HFF-Myc (cell line): ENCODE measurements around the gene PSMD10.
A peak's percentile ranks its signal among the peaks of the same experiment; 100 is the strongest.

Source experiments
- DNase-seq: peaks from one replicate; pipeline ENCODE4 v3.0.0-alpha.2; 2011; ENCODE audit warnings: low read depth; ENCODE audit errors: extremely low read depth
- H3K4me3 ChIP-seq: replicated peaks from 2 replicates; pipeline ENCODE4 v1.5.1; 2011; ENCODE audit warnings: low read depth, mild to moderate bottlenecking, control low read depth, low read length
- TF ChIP-seq, protein P1 (sequence below): IDR thresholded peaks from 2 replicates; pipeline ENCODE4 v1.5.1; 2012; ENCODE audit warnings: mild to moderate bottlenecking, low read depth, low read length, control low read depth; ENCODE audit errors: missing control alignments

The PSMD10 gene

DNA sequence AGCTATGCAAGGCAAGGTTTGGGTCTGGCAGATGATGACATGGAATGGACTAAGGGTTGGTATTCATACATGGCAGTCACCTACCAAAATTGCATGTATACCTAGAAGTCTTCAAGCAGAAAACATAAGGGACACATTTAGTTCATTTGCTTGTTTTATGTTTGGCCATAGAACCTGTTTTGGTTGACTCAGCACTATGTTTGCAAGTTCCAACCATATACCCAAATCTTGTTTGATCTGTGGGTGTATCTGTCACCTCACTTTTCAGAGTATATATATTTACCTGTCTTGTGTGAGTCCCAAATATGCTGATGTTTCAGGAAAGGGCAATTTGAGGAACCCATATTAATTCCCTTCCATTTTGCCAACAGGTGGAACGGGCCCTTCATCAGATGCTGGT lies 39.5 kb upstream of the PSMD10 start:
- TF ChIP-seq, protein P1, sequence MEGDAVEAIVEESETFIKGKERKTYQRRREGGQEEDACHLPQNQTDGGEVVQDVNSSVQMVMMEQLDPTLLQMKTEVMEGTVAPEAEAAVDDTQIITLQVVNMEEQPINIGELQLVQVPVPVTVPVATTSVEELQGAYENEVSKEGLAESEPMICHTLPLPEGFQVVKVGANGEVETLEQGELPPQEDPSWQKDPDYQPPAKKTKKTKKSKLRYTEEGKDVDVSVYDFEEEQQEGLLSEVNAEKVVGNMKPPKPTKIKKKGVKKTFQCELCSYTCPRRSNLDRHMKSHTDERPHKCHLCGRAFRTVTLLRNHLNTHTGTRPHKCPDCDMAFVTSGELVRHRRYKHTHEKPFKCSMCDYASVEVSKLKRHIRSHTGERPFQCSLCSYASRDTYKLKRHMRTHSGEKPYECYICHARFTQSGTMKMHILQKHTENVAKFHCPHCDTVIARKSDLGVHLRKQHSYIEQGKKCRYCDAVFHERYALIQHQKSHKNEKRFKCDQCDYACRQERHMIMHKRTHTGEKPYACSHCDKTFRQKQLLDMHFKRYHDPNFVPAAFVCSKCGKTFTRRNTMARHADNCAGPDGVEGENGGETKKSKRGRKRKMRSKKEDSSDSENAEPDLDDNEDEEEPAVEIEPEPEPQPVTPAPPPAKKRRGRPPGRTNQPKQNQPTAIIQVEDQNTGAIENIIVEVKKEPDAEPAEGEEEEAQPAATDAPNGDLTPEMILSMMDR: no peak
- H3K4me3 ChIP-seq: no peak overlapping the region
- no peak for DNase-seq

DNA sequence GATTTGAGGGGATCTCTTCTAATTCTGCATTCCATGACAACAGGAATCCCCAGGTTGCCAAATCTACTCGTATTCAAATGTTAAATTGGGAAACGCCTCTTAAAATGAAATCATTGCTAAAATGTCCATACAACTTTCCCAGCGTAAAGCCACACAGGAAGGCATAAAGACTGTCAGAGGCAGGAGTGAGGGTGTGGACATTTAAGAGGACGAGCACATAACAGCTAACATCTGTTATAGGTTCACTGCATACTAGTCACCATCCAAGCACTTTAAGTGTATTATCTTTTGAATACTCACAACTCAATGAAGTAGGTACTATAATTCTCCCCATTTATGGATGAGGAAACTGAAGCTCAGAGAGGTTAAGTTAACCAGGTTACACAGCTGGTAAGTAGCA lies 35.8 kb upstream of the PSMD10 start:
- no peak overlapping the region for H3K4me3 ChIP-seq
- TF ChIP-seq, protein P1: no peak
- no peak for DNase-seq

DNA sequence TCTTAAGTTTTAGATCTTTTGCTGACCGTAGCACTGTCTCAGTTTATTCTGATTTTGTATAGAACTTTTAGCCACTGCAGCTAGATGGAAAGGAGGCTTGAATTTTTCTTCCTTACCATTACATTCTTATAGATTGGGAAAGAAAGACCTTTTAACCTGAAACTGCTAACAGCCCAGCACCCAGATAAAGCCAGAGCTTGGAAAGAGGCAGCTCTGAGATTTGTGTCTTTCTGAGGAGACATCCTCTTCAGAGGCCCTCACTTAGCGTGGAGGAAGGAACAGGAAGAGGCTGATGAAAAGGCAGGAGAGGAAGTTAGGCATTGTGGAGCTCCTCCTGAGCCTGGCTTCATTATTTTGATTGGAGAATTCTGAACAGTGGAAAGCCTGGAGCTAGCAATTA lies 35.3 kb upstream of the PSMD10 start:
- no peak overlapping the region for H3K4me3 ChIP-seq
- TF ChIP-seq, protein P1: no peak
- no peak for DNase-seq

DNA sequence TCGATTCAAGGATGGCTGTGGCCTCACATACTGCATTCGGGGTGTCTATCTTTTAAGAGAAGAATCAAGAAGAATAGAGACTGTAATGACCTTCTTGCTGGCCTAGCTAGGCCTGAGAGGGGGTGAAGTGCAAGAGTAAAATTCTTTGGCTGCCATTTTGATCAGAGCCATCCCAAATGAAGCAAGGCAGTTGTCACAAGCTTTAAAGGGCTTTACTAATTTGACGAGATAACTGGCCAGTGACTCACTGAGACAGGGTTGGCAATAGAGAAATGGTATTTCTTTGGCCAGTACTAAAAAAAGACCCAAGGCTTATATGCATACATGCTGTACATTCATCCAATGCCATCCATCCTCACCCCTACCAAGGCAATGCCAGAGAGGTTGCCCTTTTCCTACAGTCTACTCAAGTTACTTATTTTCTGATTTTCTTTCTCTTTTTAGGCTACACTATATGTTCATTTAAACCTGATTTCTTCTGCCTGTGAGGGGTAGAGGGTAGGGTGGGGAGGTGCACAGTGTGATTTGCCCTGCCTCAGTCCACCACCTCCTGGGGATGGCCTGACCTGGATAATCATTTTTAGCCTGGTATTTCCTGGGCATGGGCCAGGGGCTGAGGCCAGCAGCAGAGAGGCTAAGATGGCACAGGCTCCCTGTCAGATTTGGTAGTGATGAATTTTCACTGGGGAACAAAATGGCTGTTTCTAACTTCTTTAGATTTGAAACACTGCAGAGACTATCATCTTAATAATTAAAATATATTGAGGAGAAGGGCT lies 32.4 kb upstream of the PSMD10 start:
- no peak for DNase-seq
- H3K4me3 ChIP-seq: no peak overlapping the region
- TF ChIP-seq, protein P1: no peak

DNA sequence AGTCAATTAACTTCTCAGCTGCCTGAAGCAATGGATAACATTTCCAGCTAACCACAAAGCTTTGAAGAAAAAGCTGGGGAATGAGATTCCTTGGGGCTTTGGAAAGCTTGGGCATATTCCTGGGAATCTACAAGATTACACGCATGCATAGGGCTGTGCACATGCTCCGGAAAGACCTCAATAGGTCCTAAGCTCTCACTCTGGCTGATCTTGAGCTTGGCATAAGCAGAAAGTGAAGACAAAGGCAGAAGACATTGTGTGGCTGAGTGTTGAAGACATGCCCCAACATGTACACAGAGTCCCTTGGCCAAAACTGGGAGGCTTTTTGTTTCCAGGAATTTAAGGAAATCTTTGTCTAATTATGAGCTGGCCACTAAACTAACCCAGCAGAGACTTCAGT lies 31.4 kb upstream of the PSMD10 start:
- TF ChIP-seq, protein P1: no peak
- H3K4me3 ChIP-seq: no peak overlapping the region
- DNase-seq: peak; percentile 29

DNA sequence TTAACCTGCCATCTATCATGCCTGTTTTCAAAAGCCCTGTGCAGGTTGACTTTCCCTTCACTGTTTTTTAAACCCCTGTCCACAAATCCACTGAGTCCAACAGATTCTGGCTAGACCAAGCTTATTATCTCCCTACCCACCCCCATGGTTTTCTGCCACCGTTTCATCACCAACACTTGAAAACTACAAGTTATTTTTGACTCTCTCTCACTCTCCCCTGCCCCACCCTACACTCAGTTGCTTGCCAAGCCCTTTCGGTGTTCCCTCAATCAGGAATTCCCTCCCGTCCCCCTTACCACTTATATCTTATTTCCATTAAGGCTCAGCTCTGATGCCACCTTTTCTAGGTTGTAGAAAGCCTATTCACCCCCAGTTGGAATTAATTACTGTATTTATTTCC lies 29.9 kb upstream of the PSMD10 start:
- no peak for DNase-seq
- TF ChIP-seq, protein P1: no peak
- H3K4me3 ChIP-seq: no peak overlapping the region

DNA sequence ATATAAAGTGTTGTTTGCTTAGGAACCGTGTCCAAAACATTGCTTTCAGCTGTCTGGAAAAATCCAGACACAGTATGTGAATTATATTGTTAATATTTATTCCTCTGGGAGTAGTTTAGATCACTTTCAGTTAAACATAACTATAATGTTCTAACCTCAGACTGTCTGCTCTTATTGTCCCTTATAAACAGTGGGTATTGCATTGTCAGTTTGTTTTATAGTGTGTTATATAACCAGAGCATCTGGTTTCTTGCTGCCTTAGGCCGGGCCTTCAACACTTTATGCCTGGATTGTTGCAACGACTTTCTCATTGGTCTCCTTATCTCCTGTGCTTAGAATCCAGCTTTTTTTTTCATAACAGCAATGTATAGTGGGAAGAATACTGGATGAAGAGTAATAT lies 26.6 kb upstream of the PSMD10 start:
- no peak for DNase-seq
- TF ChIP-seq, protein P1: no peak
- no peak overlapping the region for H3K4me3 ChIP-seq
